ENCODE results near the gene ZNF618.

ZNF618 gene

DNA sequence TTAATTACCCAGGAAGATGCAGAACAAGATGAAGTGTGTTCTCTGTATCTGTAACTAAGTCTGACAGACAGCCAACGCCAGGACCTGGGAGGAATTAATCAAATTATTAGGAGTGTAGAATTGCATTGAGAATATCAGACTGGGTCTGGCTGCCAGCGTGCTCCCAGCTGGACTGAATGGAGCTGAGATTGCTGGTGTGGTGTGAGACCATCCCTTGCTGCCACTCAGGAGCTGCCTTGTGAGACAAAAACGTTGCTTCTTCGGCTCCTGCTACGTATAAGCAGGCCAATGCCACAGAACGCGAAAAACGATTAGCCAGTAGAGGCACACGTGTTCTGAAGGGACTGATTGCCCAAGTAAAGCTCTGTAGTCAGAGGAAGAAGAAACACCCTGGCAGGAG, 135.2 kb downstream of the ZNF618 start:
- TF ChIP-seq EZH2phosphoT487 (IDR thresholded peaks at IDR 0.05; ENCODE audit: borderline replicate concordance, low read length) (no peak), CTCF (IDR thresholded peaks at IDR 0.05; ENCODE audit: low read depth, low read length, poor library complexity, severe bottlenecking) (no peak)
- Histone ChIP-seq H3F3A (ENCODE audit: control insufficient read depth, insufficient read depth) (no peaks in the 10 kb centered on the region), H3K4me3 (ENCODE audit: low read length) (no peak overlapping the region), H3K27me3 (ENCODE audit: control insufficient read depth, low read length) (peaks cover 7% of the 10 kb centered on the region; the same call in 1 of the 2 replicates), H3K4me1 (ENCODE audit: control insufficient read depth, low read length) (no peaks in the 10 kb centered on the region), H4K20me1 (ENCODE audit: control insufficient read depth, insufficient read depth, low read depth, low read length) (no peaks in the 10 kb centered on the region), H3K9me2 (replicated peaks; ENCODE audit: control insufficient read depth, low read length) (no peaks in the 10 kb centered on the region), H3K36me3 (ENCODE audit: control insufficient read depth, low read length) (no peaks in the 10 kb centered on the region), H3K27ac (ENCODE audit: low read depth, low read length) (no peak overlapping the region), H3K9me3 (ENCODE audit: control insufficient read depth, insufficient read depth, low read length) (no peaks in the 10 kb centered on the region), H3K79me2 (ENCODE audit: control insufficient read depth, low read length) (no peaks in the 10 kb centered on the region), H3K4me2 (ENCODE audit: low read length) (no peak overlapping the region)

- H3K27ac ChIP-seq (ENCODE audit: low read depth, low read length), result no peak overlapping the region
- H3K36me3 ChIP-seq (ENCODE audit: control insufficient read depth, low read length), result no peaks in the 10 kb centered on the region
- H3F3A ChIP-seq (ENCODE audit: control insufficient read depth, insufficient read depth), result no peaks in the 10 kb centered on the region
- H3K4me1 ChIP-seq (ENCODE audit: control insufficient read depth, low read length), result no peaks in the 10 kb centered on the region
- no peaks in the 10 kb centered on the region for H3K9me3 ChIP-seq (ENCODE audit: control insufficient read depth, insufficient read depth, low read length)
- no peak overlapping the region for H3K4me3 ChIP-seq (ENCODE audit: low read length)
- H4K20me1 ChIP-seq (ENCODE audit: control insufficient read depth, insufficient read depth, low read depth, low read length), result no peaks in the 10 kb centered on the region
- TF ChIP-seq CTCF (IDR thresholded peaks at IDR 0.05; ENCODE audit: low read depth, low read length, poor library complexity, severe bottlenecking) (no peak), EZH2phosphoT487 (IDR thresholded peaks at IDR 0.05; ENCODE audit: borderline replicate concordance, low read length) (no peak)
- H3K79me2 ChIP-seq (ENCODE audit: control insufficient read depth, low read length), result no peaks in the 10 kb centered on the region
- no peak overlapping the region for H3K4me2 ChIP-seq (ENCODE audit: low read length)
- no peaks in the 10 kb centered on the region for H3K9me2 ChIP-seq (replicated peaks; ENCODE audit: control insufficient read depth, low read length)
- peaks cover 7% of the 10 kb centered on the region; the same call in 1 of the 2 replicates for H3K27me3 ChIP-seq (ENCODE audit: control insufficient read depth, low read length)
Observed at GRCh38 chr9:114012126-114012525, 136.0 kb downstream of the ZNF618 start.

- Histone ChIP-seq H3K27me3 (ENCODE audit: control insufficient read depth, low read length) (peaks cover 7% of the 10 kb centered on the region; the same call in 1 of the 2 replicates), H3K79me2 (ENCODE audit: control insufficient read depth, low read length) (no peaks in the 10 kb centered on the region), H3K4me3 (ENCODE audit: low read length) (no peak overlapping the region), H4K20me1 (ENCODE audit: control insufficient read depth, insufficient read depth, low read depth, low read length) (no peaks in the 10 kb centered on the region), H3K9me2 (replicated peaks; ENCODE audit: control insufficient read depth, low read length) (no peaks in the 10 kb centered on the region), H3K4me2 (ENCODE audit: low read length) (no peak overlapping the region), H3K36me3 (ENCODE audit: control insufficient read depth, low read length) (no peaks in the 10 kb centered on the region), H3F3A (ENCODE audit: control insufficient read depth, insufficient read depth) (no peaks in the 10 kb centered on the region), H3K4me1 (ENCODE audit: control insufficient read depth, low read length) (no peaks in the 10 kb centered on the region), H3K9me3 (ENCODE audit: control insufficient read depth, insufficient read depth, low read length) (no peaks in the 10 kb centered on the region), H3K27ac (ENCODE audit: low read depth, low read length) (no peak overlapping the region)
- TF ChIP-seq EZH2phosphoT487 (IDR thresholded peaks at IDR 0.05; ENCODE audit: borderline replicate concordance, low read length) (no peak), CTCF (IDR thresholded peaks at IDR 0.05; ENCODE audit: low read depth, low read length, poor library complexity, severe bottlenecking) (no peak)
Observed at GRCh38 chr9:114014044-114014443, 137.9 kb downstream of the ZNF618 start.
